Measurements from ENCODE around the gene MRPL21.

- no peak for TF ChIP-seq CTCF (IDR thresholded peaks at IDR 0.05; ENCODE audit: low read depth, low read length, poor library complexity, severe bottlenecking)
- no peak for TF ChIP-seq EZH2phosphoT487 (IDR thresholded peaks at IDR 0.05; ENCODE audit: borderline replicate concordance, low read length)
Observed at GRCh38 chr11:68863553-68864265, 39.9 kb downstream of the MRPL21 start.

All from DOHH2 (cell line).